A549 (cell line): ENCODE measurements around the gene ZNF316.

ENCODE experiments used
- BHLHE40 ChIP-seq: IDR thresholded peaks from 2 replicates; pipeline ENCODE4 v1.6.1; 2012; ENCODE audit warnings: low read depth, low read length, inconsistent platforms
- CEBPB ChIP-seq, 2 experiments: fragments of >200 bp in 1 of 2; sonication (Bioruptor Twin) in 1 of 2; formaldehyde crosslinking in 1 of 2; IDR thresholded peaks; 2 replicates each; pipeline ENCODE4 v1.6.1; 2012 to 2016
- CHD4 ChIP-seq: fragments of 200-600 bp; sonication (generic); IDR thresholded peaks from 2 replicates; pipeline ENCODE4 v1.6.1; 2016; ENCODE audit warnings: antibody characterized with exemption, mild to moderate bottlenecking, borderline replicate concordance
- JUN ChIP-seq, 2 experiments: fragments of >200 bp; sonication (Bioruptor Twin); formaldehyde crosslinking; IDR thresholded peaks; 2 replicates in 1 of 2; 3 replicates in 1 of 2; pipeline ENCODE4 v1.6.1; 2016 to 2017
- JUNB ChIP-seq: fragments of >200 bp; sonication (Bioruptor Twin); formaldehyde crosslinking; IDR thresholded peaks from 2 replicates; pipeline ENCODE4 v1.6.1; 2016
- KDM1A ChIP-seq: fragments of 200-600 bp; sonication (generic); IDR thresholded peaks from 2 replicates; pipeline ENCODE4 v1.6.1; 2016; ENCODE audit warnings: low read depth, mild to moderate bottlenecking
- MAZ ChIP-seq: fragments of 150-350 bp; IDR thresholded peaks from 2 replicates; pipeline ENCODE4 v1.6.1; 2014; ENCODE audit warnings: antibody characterized with exemption, low read depth, low read length, borderline replicate concordance
- PHF8 ChIP-seq: fragments of 200-600 bp; sonication (generic); IDR thresholded peaks from 2 replicates; pipeline ENCODE4 v1.6.1; 2016; ENCODE audit warnings: low read depth, mild to moderate bottlenecking, antibody characterized with exemption, moderate library complexity, borderline replicate concordance
- POLR2A ChIP-seq: IDR thresholded peaks from 2 replicates; pipeline ENCODE4 v1.6.1; 2012; ENCODE audit warnings: mild to moderate bottlenecking, low read length
- ZFP36 ChIP-seq: fragments of 450-650 bp; IDR thresholded peaks from 2 replicates; pipeline ENCODE4 v1.6.1; 2014; ENCODE audit warnings: borderline replicate concordance; ENCODE audit not compliant: partially characterized antibody
- TF ChIP-seq, protein P1 (sequence below): fragments of >200 bp; sonication (Bioruptor Twin); formaldehyde crosslinking; IDR thresholded peaks from 3 replicates; pipeline ENCODE4 v1.5.1; 2016
- TF ChIP-seq, protein P2 (sequence below): fragments of 450-650 bp; IDR thresholded peaks from 2 replicates; pipeline ENCODE4 v1.6.1; 2014; ENCODE audit warnings: antibody characterized with exemption
- TF ChIP-seq, protein P3 (sequence below): fragments of 200-600 bp; sonication (generic); IDR thresholded peaks from 2 replicates; pipeline ENCODE4 v1.6.1; 2016; ENCODE audit warnings: antibody characterized with exemption, mild to moderate bottlenecking, moderate library complexity
- TF ChIP-seq, protein P4 (sequence below): fragments of 150-350 bp; IDR thresholded peaks from 2 replicates; pipeline ENCODE4 v1.6.1; 2014; ENCODE audit warnings: low read depth, mild to moderate bottlenecking, low read length

DNA sequence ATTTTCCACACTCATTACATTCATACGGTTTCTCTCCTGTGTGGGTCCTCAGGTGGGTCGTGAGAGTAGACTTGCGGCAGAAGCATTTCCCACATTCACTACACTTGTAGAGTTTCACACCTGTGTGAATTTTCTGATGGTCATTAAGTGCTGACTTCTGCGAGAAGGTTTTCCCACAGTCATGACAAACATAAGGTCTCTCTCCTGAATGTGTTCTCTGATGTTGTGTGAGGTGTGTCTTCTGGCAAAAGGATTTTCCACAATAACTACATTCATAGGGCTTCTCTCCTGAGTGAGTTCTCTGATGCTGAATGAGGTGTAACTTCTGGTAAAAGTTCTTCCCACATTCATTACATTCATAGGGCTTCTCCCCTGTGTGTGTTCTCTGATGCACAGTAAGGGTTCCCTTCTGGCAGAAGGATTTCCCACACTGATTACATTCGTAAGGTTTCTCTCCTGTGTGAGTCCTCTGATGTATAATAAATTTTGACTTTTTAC lies 54.5 kb downstream of the ZNF316 start:
- TF ChIP-seq, protein P1, sequence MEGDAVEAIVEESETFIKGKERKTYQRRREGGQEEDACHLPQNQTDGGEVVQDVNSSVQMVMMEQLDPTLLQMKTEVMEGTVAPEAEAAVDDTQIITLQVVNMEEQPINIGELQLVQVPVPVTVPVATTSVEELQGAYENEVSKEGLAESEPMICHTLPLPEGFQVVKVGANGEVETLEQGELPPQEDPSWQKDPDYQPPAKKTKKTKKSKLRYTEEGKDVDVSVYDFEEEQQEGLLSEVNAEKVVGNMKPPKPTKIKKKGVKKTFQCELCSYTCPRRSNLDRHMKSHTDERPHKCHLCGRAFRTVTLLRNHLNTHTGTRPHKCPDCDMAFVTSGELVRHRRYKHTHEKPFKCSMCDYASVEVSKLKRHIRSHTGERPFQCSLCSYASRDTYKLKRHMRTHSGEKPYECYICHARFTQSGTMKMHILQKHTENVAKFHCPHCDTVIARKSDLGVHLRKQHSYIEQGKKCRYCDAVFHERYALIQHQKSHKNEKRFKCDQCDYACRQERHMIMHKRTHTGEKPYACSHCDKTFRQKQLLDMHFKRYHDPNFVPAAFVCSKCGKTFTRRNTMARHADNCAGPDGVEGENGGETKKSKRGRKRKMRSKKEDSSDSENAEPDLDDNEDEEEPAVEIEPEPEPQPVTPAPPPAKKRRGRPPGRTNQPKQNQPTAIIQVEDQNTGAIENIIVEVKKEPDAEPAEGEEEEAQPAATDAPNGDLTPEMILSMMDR = no peak
- TF ChIP-seq POLR2A = no peak
- TF ChIP-seq, protein P2, sequence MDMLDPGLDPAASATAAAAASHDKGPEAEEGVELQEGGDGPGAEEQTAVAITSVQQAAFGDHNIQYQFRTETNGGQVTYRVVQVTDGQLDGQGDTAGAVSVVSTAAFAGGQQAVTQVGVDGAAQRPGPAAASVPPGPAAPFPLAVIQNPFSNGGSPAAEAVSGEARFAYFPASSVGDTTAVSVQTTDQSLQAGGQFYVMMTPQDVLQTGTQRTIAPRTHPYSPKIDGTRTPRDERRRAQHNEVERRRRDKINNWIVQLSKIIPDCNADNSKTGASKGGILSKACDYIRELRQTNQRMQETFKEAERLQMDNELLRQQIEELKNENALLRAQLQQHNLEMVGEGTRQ = no peak
- TF ChIP-seq PHF8 = no peak
- TF ChIP-seq JUNB = no peak
- TF ChIP-seq MAZ = no peak
- TF ChIP-seq, protein P3, sequence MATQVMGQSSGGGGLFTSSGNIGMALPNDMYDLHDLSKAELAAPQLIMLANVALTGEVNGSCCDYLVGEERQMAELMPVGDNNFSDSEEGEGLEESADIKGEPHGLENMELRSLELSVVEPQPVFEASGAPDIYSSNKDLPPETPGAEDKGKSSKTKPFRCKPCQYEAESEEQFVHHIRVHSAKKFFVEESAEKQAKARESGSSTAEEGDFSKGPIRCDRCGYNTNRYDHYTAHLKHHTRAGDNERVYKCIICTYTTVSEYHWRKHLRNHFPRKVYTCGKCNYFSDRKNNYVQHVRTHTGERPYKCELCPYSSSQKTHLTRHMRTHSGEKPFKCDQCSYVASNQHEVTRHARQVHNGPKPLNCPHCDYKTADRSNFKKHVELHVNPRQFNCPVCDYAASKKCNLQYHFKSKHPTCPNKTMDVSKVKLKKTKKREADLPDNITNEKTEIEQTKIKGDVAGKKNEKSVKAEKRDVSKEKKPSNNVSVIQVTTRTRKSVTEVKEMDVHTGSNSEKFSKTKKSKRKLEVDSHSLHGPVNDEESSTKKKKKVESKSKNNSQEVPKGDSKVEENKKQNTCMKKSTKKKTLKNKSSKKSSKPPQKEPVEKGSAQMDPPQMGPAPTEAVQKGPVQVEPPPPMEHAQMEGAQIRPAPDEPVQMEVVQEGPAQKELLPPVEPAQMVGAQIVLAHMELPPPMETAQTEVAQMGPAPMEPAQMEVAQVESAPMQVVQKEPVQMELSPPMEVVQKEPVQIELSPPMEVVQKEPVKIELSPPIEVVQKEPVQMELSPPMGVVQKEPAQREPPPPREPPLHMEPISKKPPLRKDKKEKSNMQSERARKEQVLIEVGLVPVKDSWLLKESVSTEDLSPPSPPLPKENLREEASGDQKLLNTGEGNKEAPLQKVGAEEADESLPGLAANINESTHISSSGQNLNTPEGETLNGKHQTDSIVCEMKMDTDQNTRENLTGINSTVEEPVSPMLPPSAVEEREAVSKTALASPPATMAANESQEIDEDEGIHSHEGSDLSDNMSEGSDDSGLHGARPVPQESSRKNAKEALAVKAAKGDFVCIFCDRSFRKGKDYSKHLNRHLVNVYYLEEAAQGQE = peak; percentile 29; the same call in 1 of the 2 replicates
- no peak for TF ChIP-seq ZFP36
- no peak for TF ChIP-seq BHLHE40
- TF ChIP-seq CEBPB (IDR thresholded peaks at IDR 0.05) = no peak
- TF ChIP-seq, protein P4, sequence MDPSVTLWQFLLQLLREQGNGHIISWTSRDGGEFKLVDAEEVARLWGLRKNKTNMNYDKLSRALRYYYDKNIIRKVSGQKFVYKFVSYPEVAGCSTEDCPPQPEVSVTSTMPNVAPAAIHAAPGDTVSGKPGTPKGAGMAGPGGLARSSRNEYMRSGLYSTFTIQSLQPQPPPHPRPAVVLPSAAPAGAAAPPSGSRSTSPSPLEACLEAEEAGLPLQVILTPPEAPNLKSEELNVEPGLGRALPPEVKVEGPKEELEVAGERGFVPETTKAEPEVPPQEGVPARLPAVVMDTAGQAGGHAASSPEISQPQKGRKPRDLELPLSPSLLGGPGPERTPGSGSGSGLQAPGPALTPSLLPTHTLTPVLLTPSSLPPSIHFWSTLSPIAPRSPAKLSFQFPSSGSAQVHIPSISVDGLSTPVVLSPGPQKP = no peak
- 0 out of 5 replicates have a peak, but pooled peaks of 1 of the 2 experiments have one; percentile 23 for TF ChIP-seq JUN (IDR thresholded peaks at IDR 0.05)
- TF ChIP-seq KDM1A = peak; percentile 87; the same call in 1 of the 2 replicates
- TF ChIP-seq CHD4 = no peak
